DMS153 treated with DMSO at 0.1 percent for 48 hours (cell line): ENCODE results near the gene BCL7B.
"Not testable (repeated sequence)": the region's sequence is repeated elsewhere in the genome, so short reads cannot be mapped to it uniquely, and the experiment has no call there.

Source experiments
- DNase-seq: peaks from one replicate; lab custom pipeline; 2025; ENCODE audit not compliant: unreplicated experiment; lab: John Stamatoyannopoulos, UW

BCL7B gene

GRCh38 chr7:73557397-73558257 lies at the start of gene BCL7B:
Gene BCL7B, minus strand, starts transcription at chr7:73557690. Its CDS starts 112 bp downstream, at chr7:73557578.
- peak; percentile 54 for DNase-seq

GRCh38 chr7:73605601-73606220 lies 48.2 kb upstream of the BCL7B start:
- DNase-seq, result no peak

- DNase-seq, result no peak
These were observed 45.5 kb upstream of the BCL7B start for GRCh38 chr7:73602721-73603651.

GRCh38 chr7:73599916-73600315 lies 42.4 kb upstream of the BCL7B start:
- DNase-seq, result no peak

GRCh38 chr7:73599151-73599882 lies 41.8 kb upstream of the BCL7B start:
- no peak for DNase-seq

- no peak for DNase-seq
These were observed 40.7 kb upstream of the BCL7B start for GRCh38 chr7:73597978-73598782.

- DNase-seq, result no peak
These were observed 38.9 kb upstream of the BCL7B start for GRCh38 chr7:73596191-73597065.

GRCh38 chr7:73595358-73595757 lies 37.9 kb upstream of the BCL7B start:
- no peak for DNase-seq

GRCh38 chr7:73593207-73594045 lies 35.9 kb upstream of the BCL7B start:
- DNase-seq, result no peak

GRCh38 chr7:73586911-73587310 lies 29.4 kb upstream of the BCL7B start:
- DNase-seq, result no peak

GRCh38 chr7:73585196-73585595 lies 27.7 kb upstream of the BCL7B start:
- DNase-seq, result no peak

- no peak for DNase-seq
These were observed 25.2 kb upstream of the BCL7B start for GRCh38 chr7:73582664-73583202.

- not testable (repeated sequence) for DNase-seq
These were observed 23.5 kb upstream of the BCL7B start for GRCh38 chr7:73581006-73581405.

GRCh38 chr7:73578342-73579128 lies 21.0 kb upstream of the BCL7B start, which contains the start of gene TBL2:
Gene TBL2, minus strand, starts transcription at chr7:73578579. Its CDS starts 30 bp downstream, at chr7:73578549.
- peak; percentile 99 for DNase-seq

GRCh38 chr7:73577627-73578341 lies 20.3 kb upstream of the BCL7B start:
- no peak for DNase-seq

- DNase-seq, result no peak
These were observed 16.3 kb upstream of the BCL7B start for GRCh38 chr7:73573791-73574190.
